Ovary (tissue), 3 donors: ENCODE data around the gene P2RY14.

Experiments used
- EP300 ChIP-seq: sonication (generic); formaldehyde crosslinking; IDR thresholded peaks from one replicate; pipeline ENCODE4 v1.6.1; 2017; ENCODE audit warnings: antibody characterized with exemption
- POLR2A ChIP-seq: fragments of 450-650 bp; IDR thresholded peaks from one replicate; pipeline ENCODE4 v1.6.1; 2017; ENCODE audit warnings: antibody characterized with exemption, mild to moderate bottlenecking, moderate library complexity
- TF ChIP-seq, protein P1 (sequence below), 3 donors: fragments of 450-650 bp in 2 of 3; fragments of 200-600 bp in 1 of 3; IDR thresholded peaks; one replicate each; pipeline versions ENCODE4 v1.5.1 to v1.8.0; 2016 to 2022; ENCODE audit warnings: antibody characterized with exemption in 3 of 3, mild to moderate bottlenecking in 1 of 3
- donor health status: DM: no; HTN: no; CAD: no.

GRCh38 chr3:151283387-151283786 is 5.0 kb upstream of the P2RY14 start:
- TF ChIP-seq, protein P1, sequence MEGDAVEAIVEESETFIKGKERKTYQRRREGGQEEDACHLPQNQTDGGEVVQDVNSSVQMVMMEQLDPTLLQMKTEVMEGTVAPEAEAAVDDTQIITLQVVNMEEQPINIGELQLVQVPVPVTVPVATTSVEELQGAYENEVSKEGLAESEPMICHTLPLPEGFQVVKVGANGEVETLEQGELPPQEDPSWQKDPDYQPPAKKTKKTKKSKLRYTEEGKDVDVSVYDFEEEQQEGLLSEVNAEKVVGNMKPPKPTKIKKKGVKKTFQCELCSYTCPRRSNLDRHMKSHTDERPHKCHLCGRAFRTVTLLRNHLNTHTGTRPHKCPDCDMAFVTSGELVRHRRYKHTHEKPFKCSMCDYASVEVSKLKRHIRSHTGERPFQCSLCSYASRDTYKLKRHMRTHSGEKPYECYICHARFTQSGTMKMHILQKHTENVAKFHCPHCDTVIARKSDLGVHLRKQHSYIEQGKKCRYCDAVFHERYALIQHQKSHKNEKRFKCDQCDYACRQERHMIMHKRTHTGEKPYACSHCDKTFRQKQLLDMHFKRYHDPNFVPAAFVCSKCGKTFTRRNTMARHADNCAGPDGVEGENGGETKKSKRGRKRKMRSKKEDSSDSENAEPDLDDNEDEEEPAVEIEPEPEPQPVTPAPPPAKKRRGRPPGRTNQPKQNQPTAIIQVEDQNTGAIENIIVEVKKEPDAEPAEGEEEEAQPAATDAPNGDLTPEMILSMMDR (IDR thresholded peaks at IDR 0.05) = no peak
- TF ChIP-seq POLR2A (no peak), EP300 (no peak)
